IMR-90 (cell line): Measurements from ENCODE around the gene GPD1. TPM values are rescaled to one million over a fixed set of nuclear protein-coding genes. Genes with fewer than 3 reads are reported as not detected.

ENCODE experiments used
- polyA plus RNA-seq, 3 experiments: library from polyadenylated mRNA; depleted of rRNA; stranded (reverse); fragments of >200 nt; gene quantifications; 2 replicates each; pipeline ENCODE4 v1.2.3, GENCODE V29; 2012; ENCODE audit warnings: low replicate concordance in 1 of 3
- total RNA-seq: library from RNA; depleted of rRNA; stranded (reverse); fragments of >200 nt; gene quantifications from 2 replicates; pipeline ENCODE4 v1.2.3, GENCODE V29; 2012; rRNA removed

The GPD1 gene
- total and polyA plus RNA-seq, 2 of the 4 experiments (the other 2 are of a cell fraction), result 0.05 to 0.18 TPM

Other genes starting within 250 kb of the GPD1 start
- gene FAIM2, start 200.1 kb upstream of the GPD1 start, total RNA-seq, result 0.72 and 0.83 TPM in 2 replicates
- 5.0 and 5.3 TPM in 2 replicates for gene FAIM2, start 200.1 kb upstream of the GPD1 start, polyA plus RNA-seq (2012; rRNA removed)
- not detected in 2 replicates for gene AQP2, start 153.3 kb upstream of the GPD1 start, total RNA-seq
- gene AQP2, start 153.3 kb upstream of the GPD1 start, polyA plus RNA-seq (2012; rRNA removed), result not detected in 2 replicates
- gene AQP5, start 142.1 kb upstream of the GPD1 start, total RNA-seq, result not detected in 2 replicates
- not detected in 2 replicates for gene AQP5, start 142.1 kb upstream of the GPD1 start, polyA plus RNA-seq (2012; rRNA removed)
- gene AQP6, start 131.1 kb upstream of the GPD1 start, total RNA-seq, result not detected in 2 replicates
- gene AQP6, start 131.1 kb upstream of the GPD1 start, polyA plus RNA-seq (2012; rRNA removed), result not detected in 2 replicates
- 93.9 and 110 TPM in 2 replicates for gene RACGAP1, start 78.5 kb upstream of the GPD1 start, total RNA-seq
- gene RACGAP1, start 78.5 kb upstream of the GPD1 start, polyA plus RNA-seq (2012; rRNA removed), result 29.5 and 37.9 TPM in 2 replicates
- 1.4 and 1.6 TPM in 2 replicates for gene ASIC1, start 46.4 kb upstream of the GPD1 start, total RNA-seq
- 9.5 and 9.9 TPM in 2 replicates for gene ASIC1, start 46.4 kb upstream of the GPD1 start, polyA plus RNA-seq (2012; rRNA removed)
- 28.1 TPM in 2 replicates for gene SMARCD1, start 18.7 kb upstream of the GPD1 start, total RNA-seq
- 43.9 and 47.9 TPM in 2 replicates for gene SMARCD1, start 18.7 kb upstream of the GPD1 start, polyA plus RNA-seq (2012; rRNA removed)
- 30.0 and 30.8 TPM in 2 replicates for gene COX14, start 8.2 kb downstream of the GPD1 start, total RNA-seq
- gene COX14, start 8.2 kb downstream of the GPD1 start, polyA plus RNA-seq (2012; rRNA removed), result 81.8 and 98.5 TPM in 2 replicates
- gene CERS5, start 63.4 kb downstream of the GPD1 start, total RNA-seq, result 40.3 and 47.5 TPM in 2 replicates
- 58.7 and 60.3 TPM in 2 replicates for gene CERS5, start 63.4 kb downstream of the GPD1 start, polyA plus RNA-seq (2012; rRNA removed)
- gene LIMA1, start 179.5 kb downstream of the GPD1 start, total RNA-seq, result 163 and 183 TPM in 2 replicates
- 111 and 126 TPM in 2 replicates for gene LIMA1, start 179.5 kb downstream of the GPD1 start, polyA plus RNA-seq (2012; rRNA removed)